NCI-H526 treated with DMSO at 0.1 percent for 48 hours (cell line): ENCODE data around the gene CCSER1.
"Not testable (repeated sequence)": the region's sequence is repeated elsewhere in the genome, so short reads cannot be mapped to it uniquely, and the experiment has no call there.

Experiments
- DNase-seq: peaks from one replicate; lab custom pipeline; 2025; lab: John Stamatoyannopoulos, UW

Gene CCSER1

DNA sequence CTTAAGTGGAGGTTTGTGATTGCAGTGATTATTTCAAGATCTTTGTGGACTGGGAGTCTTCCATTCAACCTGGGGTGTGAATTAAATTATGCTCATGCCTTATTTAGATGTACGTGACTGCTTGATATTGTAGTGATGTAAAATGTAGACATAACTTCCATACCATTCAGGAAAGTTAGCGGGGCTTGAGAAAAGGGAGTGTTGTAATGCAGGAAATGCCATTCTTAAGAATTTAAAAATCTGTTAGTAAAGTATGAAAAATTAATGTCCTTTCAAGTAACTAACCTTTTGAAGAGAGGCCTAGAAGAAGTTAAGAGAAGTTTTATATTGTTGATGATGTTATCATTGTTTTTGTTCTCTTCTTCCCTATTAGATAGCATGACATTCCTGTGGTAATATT, 318.2 kb downstream of the CCSER1 start:
- DNase-seq, result no peak

DNA sequence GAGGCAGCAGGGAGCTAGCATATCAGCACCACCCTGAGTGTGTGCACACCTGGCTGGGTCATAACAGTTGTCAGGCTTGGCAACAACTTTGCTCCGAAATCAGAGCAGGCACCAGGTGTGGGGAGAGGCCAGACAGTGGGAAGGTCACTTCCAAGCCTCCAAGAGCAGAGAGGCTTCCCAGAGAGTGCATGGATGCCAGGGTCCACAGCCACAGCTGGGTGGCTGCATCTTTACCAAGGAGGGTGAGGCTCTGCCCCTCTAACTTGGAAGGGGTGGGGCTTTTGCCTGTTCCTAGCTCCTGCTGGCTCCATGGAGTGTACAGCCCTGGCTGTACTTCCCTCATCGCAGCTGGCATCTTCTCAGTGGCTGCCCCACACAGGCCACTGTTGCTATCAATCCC, 322.4 kb downstream of the CCSER1 start:
- no peak for DNase-seq

DNA sequence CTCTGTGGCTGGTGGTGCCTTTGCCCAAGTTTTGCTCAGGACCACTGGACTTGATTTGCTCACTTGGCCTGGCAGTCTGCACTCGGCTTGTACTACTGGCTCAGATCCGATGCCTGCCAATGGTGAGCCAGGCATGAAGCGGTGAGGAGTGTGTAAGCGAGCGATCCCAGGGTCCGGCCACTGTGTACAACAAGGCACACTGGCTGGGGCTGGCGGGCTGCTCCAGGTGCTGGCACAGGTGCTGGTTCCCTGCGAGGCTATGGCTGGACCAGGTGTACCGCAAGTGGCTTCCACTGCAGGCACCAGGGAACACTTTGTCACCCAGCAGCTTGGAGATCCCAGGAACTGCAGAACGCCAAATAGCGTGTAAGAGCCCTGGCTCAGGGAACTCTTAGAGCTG, 329.7 kb downstream of the CCSER1 start:
- DNase-seq, result no peak

DNA sequence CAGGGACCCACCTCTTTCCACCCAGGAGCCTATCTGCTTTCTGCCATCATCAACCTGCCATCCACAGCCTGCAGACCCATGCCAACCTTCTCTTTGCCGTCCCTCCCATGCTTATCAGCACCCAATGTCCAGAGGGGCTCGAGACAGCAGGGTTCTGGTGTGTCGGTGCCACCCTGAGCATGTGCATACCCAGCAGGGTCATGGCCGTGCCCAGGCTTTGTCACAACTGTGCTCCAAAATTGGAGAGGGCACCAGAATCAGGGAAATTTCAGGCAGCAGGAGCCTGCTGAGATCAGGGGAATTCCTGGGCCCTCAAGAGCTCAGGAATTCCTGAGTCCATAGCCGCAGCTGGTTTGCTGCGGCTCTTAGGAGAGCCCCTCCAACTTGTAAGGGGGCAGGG, 330.6 kb downstream of the CCSER1 start:
- DNase-seq, result no peak

DNA sequence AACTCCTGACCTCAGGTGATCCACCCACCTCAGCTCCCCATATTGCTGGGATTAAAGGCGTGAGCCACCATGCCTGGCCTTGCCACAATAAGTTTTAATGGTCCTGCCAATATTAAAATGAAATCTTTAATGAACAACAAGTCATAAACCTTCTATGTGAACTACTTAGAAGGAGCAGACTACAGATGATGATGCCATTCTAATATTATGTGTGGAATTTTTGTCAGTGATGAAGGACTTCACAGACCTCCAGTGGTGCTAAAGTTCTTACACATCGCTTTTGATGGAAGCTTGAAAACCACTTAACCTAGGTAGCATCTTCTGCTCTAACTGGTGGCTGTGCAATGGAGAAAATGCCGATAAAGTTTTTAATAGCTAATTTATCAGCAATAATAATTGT, 331.4 kb downstream of the CCSER1 start:
- no peak for DNase-seq

DNA sequence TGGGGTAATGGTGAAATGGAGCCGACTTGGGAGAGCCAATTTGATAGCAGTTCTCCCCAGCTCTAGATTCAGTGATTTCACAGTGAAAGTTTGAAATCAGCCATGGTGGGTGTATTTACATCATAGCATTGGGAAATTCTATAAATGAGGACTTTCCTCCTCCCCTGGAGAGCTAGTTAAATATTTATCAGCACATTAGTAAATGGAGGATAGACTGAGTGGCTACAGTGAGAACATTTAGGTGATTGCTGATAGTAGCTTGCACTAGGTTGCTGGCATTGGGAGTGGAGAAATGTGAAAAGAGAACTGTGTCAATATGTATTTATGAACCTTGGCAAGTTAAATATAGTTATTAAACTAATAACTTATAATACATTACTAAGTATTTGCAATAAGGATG, 347.3 kb downstream of the CCSER1 start:
- no peak for DNase-seq

DNA sequence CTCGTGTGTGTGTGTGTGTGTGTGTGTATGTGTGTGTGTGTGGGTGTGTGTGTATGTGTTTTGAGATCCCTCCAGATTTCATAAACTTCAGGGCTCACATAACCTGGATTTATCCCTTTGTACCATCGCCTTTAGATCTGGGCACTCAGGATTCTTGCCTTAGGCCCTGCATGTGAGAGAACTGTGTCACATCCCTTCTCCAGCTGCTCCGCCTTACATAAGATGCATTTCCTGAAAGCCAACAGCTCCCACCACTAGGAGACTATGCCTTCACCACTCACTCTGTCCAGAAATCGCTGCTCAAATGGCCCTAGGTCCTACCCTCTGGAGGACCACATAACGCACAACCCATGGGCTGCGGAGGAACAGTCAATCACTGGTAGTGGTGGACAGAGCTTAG, 348.8 kb downstream of the CCSER1 start:
- no peak for DNase-seq

DNA sequence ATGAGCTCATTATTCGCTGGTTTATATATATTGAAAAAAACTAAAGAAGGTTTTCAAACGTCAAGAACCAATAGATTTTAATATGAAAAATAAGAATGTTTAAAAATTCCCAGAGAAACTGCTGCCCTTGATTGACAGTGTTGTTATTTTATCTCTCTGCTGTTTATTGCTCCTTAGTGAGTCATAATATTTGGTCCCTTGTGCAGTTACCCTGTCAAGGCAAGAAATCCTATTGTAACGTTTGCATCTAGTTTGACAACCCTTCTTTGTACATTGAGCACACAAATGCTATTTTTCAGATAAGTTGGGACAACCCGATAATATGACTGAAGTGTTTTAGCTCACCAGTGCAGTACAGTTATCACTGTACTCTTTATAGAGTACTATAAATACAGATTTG, 349.4 kb downstream of the CCSER1 start:
- no peak for DNase-seq

DNA sequence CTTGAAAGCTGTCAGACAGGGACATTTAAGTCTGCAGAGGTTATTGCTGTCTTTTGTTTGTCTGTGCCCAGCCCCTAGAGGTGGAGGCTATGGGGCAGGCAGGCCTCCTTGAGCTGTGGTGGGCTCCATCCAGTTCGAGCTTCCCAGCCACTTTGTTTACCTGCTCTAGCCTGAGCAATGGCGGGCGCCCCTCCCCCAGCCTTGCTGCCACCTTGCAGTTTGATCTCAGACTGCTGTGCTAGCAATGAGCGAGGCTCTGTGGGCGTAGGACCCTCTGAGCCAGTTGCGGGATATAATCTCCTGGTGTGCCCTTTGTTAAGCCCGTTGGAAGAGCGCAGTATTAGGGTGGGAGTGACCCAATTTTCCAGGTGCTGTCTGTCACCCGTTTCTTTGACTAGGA, 357.7 kb downstream of the CCSER1 start:
- DNase-seq, result not testable (repeated sequence)

DNA sequence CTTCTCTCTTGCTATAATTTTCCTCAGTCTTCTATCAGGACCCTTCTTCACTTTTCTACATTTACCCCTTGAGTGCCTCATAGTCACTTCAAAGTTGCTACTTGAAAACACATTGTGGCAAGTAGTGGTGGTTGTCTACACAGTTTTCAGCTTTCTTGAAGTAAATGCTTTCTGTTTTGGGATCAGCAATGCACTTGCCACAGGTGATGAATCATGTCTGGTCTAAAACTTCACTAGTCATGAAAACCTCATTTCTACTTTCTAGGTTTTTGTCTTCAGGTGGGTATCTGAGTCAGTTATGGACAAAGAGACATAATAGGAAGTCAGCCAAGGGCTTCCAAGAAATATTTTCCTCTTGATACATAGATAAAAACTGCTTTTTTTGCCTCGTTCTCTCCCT, 359.2 kb downstream of the CCSER1 start:
- no peak for DNase-seq

DNA sequence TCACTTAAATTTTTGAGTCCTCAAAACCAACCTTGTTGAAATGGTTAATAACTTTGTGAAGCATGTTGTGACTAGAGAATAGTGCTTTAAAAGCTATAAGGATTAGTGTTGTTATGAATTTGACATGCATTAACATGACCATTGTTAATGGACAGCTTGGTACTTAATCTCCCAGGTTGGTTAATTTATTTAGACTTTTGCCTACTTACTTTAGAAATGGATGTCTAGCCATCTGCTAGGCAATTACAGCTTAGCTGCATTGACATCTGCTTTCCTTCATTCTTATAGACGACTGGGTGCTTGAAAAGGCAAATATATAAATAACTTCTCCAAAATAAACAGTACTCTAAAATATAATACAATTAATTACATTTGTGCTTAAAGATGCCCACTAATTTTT, 368.0 kb downstream of the CCSER1 start:
- DNase-seq, result no peak

DNA sequence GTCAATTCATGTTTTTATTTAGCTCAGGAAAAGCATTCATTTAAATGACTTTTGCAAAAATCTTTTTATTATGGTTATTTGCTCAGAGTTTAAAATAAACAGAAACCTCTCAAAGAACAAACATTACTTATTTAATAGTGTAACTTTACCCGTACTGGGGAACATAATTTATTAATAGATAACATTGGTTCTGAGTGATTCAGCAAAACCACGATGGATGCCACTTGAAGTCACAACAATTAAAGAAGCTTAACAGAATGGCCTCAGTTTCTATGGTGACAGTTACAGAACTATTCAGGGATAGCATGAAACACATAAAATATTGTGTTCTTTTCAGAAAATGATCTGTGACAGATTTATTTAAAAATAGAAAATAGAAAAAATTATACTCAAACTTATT, 368.7 kb downstream of the CCSER1 start:
- no peak for DNase-seq

DNA sequence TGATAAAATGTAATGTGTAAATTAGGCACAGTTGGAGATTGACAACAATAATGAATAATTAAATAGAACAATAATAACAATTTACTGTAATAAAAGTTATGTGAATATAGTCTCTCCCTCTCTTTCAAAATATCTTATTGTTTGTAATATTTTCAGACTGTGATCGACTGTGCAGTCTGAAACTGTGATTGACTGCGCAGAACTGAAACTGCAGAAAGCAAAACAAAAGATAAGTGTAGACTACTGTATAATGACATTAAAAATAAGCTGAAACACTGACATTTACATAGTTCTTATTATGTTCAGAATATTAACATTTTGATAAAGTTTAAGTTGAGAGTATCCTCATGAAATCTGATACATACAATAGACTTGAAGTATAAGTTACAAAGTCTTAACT, 371.0 kb downstream of the CCSER1 start:
- DNase-seq, result no peak

DNA sequence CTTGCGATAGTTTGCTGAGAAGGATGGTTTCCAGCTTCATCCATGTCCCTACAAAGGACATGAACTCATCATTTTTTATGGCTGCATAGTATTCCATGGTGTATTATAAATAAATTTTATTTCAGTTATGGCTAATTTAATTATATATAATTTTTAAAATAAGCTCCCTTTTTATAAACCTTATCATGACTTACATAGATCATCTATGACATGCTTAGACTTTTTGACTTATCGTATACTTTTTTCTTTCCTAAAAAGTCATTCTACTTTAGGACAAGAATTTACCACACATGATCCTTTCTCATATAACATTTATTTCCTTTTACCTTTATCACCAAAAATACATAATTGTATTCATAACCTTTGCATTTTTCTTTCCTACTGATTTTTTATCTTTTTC, 376.5 kb downstream of the CCSER1 start:
- no peak for DNase-seq

DNA sequence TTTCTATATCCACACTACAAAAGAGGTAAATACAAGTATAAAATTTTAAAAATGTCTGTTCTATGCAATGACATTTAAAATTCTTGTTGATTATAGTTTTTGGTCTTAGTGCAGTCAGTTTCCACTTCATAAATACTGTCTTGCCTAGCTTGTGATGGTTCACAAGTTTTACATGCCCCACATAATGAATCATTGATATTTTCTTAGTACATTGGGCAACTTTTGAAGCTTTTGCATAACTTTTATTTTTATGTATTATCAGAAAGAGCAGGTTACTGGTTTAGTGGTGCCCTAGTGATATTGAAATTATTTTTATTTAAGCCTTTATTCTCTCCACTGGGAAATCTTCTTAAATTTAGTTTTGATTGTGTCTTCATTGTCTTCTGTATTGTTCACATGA, 388.0 kb downstream of the CCSER1 start:
- DNase-seq, result no peak

DNA sequence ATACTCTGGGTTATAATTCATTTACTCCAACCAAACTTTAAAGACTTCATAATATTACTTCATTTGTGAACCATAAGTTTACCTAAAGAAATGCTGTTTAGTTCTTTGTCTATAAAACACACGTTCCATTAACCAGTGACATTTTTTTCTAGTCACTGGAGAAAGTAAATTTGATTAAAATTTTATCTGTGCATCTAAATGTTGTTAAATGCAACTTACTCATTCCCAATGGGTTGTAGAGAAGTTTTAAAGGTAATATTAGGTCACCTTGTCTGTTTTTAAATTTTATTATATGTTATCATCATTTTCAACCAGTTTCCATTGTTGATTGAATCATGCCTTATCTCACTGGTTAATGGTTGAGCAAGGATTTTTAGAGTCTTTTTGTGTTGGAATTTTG, 401.4 kb downstream of the CCSER1 start:
- DNase-seq, result no peak

DNA sequence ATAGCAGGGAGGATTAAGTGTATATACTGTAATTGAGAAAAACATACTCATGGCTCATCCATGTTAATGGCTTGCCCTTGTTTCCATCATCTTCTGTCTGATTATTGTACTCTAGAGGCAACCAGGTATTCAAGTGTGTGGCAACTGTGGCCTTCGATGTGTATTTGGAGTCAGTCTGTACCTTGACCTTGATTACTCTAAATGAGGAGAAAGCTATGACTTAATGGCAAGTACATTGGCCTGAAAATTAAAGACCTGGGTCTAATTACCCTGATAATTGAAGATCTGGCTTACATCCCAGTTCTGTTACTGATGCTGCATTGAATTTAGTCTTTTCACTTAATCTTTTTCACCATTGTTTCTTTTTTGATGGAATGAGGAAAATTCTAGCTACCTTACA, 409.2 kb downstream of the CCSER1 start:
- no peak for DNase-seq

DNA sequence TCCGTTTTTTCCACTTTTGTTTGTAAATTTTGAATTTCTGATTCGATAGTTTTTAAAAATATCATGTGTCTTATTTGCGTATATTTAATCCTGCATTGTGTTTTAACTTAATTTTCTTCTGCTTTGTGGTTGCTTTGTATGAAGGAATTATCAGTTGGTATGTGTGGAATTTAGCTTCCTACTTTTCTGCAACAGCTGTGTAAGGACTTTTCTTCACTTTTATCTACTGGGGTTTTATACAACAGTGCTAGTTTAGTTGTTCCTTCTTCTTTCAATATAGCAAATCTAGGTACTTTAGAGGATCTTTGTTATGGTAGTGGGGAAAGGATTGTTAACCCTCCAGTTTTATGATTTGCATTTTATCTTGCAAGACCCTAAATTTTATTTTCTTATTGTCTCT, 410.3 kb downstream of the CCSER1 start:
- DNase-seq, result no peak

DNA sequence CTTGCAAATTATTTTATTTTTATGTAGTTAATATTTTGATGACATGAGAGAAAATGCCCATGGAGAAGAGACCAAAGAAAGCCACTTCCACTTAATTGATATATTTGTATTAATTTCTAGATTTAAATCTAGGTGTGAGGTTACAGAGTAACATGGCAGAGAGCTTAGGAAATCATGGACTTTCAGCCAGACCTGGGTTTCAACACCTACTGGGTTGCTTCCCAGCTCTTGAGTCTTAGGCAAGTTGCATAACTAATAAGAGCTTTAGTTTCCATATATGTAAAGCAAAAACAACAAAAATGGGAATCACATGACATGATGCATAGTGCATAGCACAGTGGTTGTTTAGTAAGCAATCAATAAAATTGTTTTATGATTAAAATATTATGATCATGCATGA, 413.3 kb downstream of the CCSER1 start:
- no peak for DNase-seq

DNA sequence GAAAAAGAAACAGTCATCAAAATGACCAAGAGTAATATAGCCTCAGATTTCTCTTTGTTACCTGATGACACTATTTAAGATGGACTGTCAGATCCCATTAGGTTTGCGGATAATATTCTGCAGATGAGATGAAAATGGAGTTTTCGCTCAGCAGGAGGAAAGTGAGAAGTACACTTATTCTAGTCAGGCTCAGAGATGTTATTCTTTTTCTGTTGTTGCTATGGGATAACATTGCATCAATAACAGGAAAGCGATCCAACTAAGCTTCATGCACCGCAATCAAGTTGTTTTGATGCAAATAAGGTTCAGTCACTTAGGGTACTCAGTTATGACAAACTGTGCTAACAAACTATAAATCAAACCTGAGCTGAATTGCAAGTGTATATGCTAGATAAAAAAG, 415.0 kb downstream of the CCSER1 start:
- DNase-seq, result peak; percentile 42

DNA sequence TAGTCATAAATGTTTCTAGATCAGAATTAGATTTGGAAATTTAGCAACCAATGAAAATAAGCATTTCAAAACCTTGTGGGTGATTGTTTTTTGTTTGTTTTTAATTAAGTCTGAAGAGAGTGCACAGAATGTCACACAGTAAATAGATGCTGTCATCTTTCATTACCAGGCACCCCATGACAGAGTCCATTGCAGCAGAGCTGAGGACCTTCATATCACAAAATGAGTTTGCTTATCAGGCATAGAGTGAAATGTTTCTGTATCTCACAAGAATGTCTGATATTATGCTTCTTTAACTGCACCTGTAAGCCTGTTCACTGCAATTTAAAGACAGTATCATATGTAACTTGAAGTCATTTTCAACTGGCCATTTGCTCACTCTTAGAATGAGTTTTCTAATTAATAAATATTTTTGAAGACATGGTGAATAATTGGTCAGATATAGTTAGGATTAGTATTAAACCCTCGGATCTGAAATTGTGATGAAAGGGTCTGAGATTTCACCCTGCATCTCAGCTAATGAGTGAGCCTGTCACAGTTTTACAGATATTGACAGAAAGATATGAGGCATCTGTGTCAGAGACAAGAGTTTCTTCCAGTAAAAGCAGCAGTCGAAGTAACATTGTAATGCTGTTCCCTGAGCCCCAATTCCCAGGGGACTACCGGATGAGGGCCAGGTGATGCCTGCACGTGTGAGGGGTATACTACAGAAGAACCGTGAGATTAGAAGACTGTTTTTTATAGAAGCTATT, 416.4 kb downstream of the CCSER1 start:
- no peak for DNase-seq

DNA sequence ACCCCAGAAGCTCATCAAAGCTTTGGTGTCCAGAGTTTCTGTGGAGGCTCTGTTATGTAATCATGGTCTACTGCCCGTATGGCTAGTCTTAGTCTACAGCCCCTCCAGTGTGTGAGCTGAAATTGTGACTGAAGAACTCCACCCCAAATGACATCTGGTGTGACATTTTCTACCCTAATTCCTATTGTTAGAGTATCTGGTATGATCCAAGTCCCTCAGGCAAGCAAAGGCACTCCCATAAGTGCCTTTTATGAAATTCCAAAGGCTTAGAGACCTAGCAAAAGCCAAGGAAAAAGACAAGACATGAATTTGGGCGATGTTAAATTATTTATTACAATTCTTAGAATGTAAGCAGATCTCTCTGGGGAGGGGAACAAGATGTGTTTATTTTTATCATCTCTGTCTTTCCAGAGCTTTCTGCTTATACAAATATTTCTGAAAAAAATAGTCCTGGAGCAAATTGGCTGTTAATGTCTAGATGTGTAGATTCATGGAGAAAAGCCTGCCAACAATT, 417.4 kb downstream of the CCSER1 start:
- DNase-seq, result no peak

DNA sequence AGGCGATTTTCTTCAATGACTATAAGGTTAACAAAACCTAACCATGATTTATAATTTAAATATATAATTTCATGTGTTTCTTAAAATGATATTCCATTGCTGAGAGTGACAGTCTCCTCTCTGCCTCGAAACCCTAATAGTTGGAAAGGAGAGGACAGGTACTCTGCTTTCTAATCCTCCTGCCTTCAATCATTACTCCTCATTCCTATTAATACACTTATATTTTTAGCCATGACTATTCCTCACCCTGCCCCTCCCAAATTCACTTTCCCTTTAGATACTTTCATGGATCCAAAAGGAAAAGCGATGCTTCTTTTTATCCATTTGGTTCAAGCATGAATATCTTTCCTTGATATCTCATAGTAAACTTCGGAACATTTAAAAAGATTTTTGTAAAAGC, 418.2 kb downstream of the CCSER1 start:
- DNase-seq, result no peak

DNA sequence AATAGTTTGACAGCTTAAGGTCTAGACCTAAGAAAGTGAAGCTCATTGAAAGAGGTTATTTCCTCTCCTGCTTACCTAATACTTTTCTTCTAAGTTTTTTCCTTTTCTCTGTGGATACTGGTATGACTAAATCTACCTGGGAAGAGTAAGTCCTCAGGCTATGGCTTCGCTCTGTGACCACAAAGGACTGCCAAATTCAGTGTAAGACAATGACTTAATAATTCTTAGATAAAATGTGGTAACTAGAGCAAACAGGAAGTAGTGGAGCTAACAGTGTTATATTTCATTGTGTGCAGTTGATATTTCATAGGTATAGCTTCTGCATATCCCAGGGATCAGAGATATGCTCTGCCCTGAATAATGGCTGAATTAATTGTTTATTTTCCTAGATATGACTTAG, 418.9 kb downstream of the CCSER1 start:
- DNase-seq, result no peak
